Measurements from ENCODE around the gene ATP23. TPM values are rescaled to one million over a fixed set of nuclear protein-coding genes. Genes with fewer than 3 reads are reported as not detected.

Gene ATP23
- total RNA-seq, 4 donors from 2014 or later = 3.6 to 18.3 (median 7.9) TPM

DNA sequence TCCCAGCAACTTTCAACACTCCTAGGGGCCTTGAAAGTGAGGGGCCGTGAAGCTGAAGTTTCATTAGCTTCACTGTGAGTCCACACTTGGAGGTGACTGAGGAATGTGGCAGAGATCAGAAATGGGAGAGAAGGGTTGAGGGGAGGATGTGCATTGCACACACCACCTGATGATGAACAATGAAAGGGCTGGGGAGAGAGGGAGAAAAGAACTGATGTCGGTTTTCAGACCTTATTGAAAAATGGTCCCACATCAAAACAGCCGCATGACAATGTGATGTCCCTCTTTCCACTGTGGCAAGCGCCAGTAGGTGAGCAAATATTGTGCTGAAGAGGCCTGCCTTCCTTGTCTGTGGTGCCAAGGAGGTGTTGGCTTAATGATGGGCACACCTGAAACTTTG is 32.3 kb upstream of the ATP23 start:
- TF ChIP-seq, protein P1, sequence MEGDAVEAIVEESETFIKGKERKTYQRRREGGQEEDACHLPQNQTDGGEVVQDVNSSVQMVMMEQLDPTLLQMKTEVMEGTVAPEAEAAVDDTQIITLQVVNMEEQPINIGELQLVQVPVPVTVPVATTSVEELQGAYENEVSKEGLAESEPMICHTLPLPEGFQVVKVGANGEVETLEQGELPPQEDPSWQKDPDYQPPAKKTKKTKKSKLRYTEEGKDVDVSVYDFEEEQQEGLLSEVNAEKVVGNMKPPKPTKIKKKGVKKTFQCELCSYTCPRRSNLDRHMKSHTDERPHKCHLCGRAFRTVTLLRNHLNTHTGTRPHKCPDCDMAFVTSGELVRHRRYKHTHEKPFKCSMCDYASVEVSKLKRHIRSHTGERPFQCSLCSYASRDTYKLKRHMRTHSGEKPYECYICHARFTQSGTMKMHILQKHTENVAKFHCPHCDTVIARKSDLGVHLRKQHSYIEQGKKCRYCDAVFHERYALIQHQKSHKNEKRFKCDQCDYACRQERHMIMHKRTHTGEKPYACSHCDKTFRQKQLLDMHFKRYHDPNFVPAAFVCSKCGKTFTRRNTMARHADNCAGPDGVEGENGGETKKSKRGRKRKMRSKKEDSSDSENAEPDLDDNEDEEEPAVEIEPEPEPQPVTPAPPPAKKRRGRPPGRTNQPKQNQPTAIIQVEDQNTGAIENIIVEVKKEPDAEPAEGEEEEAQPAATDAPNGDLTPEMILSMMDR (IDR thresholded peaks at IDR 0.05) = no peak
- ATAC-seq (ENCODE audit: low FRiP score) (no peak), DNase-seq (ENCODE audit: low spot score) (no peak)

DNA sequence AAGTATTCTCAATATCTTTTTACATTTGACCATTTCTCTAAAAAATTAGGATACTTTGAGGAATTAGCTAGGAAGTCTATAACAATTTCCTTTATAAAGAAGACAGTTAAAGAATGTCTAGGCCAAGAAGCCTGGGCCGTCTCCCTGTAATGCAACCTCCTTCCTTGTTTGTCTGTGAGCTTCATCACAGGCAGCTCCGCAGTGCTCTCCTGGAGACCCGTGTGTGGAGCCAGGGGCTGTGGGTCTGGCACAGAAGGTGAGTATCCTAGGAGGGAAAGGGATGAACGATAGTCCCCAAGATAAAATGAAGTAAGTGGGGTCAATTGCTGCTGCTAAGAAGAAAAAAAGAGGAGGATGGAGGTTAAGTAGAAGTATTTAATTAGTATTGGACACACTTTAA is 31.8 kb upstream of the ATP23 start:
- ATAC-seq (ENCODE audit: low FRiP score) = no peak
- TF ChIP-seq, protein P1 (IDR thresholded peaks at IDR 0.05) = no peak
- no peak for DNase-seq (ENCODE audit: low spot score)

DNA sequence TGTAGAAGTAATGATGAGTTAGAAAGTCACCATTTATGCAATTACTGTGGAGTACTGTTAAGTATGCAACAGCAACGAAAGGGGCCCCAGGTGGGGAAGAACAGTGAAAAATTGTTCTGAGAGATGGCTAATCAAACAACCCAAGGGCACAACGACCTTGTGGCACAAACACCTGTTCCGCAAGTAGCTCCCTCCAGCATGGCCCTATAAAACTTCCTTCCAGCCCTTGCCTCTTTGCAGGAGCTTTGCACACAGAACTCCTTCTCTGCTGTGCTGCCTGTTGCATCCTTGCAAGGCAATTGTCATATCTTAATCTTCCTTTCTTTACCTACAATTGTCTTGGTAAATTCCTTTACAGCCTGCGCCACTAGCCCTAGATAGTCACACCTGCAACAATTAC is 23.2 kb upstream of the ATP23 start:
- TF ChIP-seq, protein P1 (IDR thresholded peaks at IDR 0.05) = no peak
- ATAC-seq (ENCODE audit: low FRiP score) (no peak), DNase-seq (ENCODE audit: low spot score) (no peak)

DNA sequence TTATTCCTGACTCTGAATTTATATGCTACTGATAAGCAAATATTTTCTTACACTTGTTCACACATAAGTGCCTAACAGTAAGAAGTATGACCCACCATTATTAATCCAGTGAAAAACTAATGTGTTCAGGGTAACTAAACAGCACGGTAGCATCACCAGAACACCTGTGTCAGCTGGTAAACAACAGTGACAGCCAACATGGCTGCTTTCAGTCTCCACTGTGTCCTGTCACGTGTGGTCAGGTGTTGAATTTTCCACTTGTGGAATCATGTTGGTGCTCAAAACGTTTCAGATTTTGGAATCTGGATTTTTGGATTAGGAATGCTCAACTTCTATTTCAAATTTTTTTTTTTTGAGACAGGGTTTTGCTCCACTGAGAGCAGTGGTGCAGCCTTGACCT is 14.3 kb upstream of the ATP23 start:
- TF ChIP-seq, protein P1 (IDR thresholded peaks at IDR 0.05) = no peak
- DNase-seq (ENCODE audit: low spot score) (no peak), ATAC-seq (ENCODE audit: low FRiP score) (no peak)

DNA sequence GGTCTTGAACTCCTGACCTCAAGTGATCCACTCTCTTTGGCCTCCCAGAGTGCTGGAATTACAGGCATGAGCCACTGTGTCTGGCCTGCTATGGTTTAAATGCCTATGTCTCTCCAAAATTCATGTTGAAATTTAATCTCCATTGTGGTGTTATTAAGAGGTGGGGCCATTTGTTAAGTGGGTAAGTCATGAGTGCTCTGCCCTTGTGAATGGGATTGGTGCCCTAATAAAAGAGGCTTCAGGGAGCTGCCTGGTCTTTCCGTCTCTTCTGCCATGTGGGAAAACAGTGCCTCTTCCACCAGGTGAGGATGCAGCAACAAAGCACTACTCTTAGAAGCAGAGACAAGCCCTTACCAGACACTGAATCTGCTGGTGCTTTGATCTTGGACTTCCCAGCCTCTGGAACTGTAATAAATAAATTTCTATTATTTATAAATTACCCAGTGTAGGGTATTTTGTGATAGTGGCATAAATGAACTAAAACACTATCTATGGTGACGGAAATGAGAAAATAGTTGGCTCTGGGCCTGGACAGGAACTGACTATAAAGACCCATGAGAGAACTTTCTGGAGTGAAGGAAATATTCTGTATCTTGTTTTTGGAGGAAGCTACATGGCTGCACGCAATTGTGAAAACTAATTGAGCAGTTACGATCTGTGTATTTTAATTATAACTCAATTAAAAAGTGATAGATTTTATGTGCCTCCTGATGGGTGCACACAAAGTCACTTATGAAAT is 12.1 kb upstream of the ATP23 start:
- DNase-seq (ENCODE audit: low spot score) (no peak), ATAC-seq (ENCODE audit: low FRiP score) (no peak)
- TF ChIP-seq, protein P1 (IDR thresholded peaks at IDR 0.05) = no peak

DNA sequence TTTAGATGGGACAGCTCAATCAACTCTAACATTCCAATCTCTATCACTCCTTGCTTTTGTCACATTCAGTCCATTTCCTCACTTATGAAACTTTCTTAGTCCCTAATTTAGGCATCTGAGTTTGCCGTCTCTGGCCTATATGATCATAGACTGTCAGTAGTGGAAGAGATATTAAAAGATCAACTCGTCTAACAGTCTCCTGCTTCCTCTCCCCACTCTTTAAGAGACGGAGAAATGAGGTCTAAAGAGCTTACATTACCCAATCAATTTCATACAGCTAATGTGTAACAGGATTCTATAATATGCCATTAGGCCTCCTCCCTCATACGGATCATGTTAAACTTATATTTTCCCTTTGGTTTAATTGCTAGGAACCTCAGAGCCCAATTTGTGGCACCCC is 6.5 kb upstream of the ATP23 start:
- TF ChIP-seq, protein P1 (IDR thresholded peaks at IDR 0.05) = no peak
- ATAC-seq (ENCODE audit: low FRiP score) (no peak), DNase-seq (ENCODE audit: low spot score) (no peak)

DNA sequence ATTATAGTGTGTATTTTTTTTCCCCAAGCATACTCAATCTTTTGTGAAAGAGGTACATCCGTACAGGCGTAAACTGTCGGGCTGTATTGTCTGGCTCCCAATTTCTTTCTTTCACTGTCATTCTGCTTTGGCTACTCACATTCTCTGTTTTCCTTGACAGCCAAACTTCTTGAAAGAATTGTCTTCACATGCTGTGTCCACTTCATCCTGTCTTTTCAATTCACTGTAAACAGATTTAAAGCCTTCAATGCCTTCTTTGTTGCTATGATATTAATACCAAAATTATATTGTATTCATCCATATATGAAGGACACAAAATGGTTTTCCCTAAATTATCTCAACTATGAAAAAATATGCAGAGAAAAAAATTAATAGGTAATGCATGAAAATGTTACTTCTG is 6.0 kb upstream of the ATP23 start:
- TF ChIP-seq, protein P1 (IDR thresholded peaks at IDR 0.05) = no peak
- ATAC-seq (ENCODE audit: low FRiP score) = no peak
- DNase-seq (ENCODE audit: low spot score) = no peak
